Endothelial cell of umbilical vein (primary cell): ENCODE results near the gene LIPT1. TPM values are rescaled to one million over a fixed set of nuclear protein-coding genes. Genes with fewer than 3 reads are reported as not detected.

Source experiments
- BruUV-seq: library from RNA; stranded (reverse); fragments of 400-500 nt; replicated peaks from 2 replicates; lab custom pipeline; 2021; lab: Mats Ljungman, UMichigan
- CTCF ChIA-PET: fragments of 300-600, 350-600 bp; sonication (Branson Sonifier 250); formaldehyde crosslinking; loops from one replicate; lab custom pipeline; 2021; ENCODE audit warnings: antibody characterized with exemption, inconsistent platforms; lab: Charles Lee
- POLR2A ChIA-PET: fragments of 300-600, 350-600 bp; sonication (Branson Sonifier 250); formaldehyde crosslinking; loops from one replicate; lab custom pipeline; 2021; ENCODE audit warnings: antibody characterized with exemption, inconsistent platforms; lab: Charles Lee
- DNase-seq: peaks from one replicate; pipeline ENCODE4 v3.0.0-alpha.2; 2011; ENCODE audit warnings: low read depth, low spot score
- FAIRE-seq: peaks from 2 replicates; lab custom pipeline; 2011; peaks lifted over from hg19 to GRCh38; lab: Jason Lieb, UNC
- H2AFZ ChIP-seq: 2 replicates; pipeline ENCODE4 v1.6.0; 2012; ENCODE audit warnings: low read depth, low read length, control low read depth, inconsistent platforms
- H3K27ac ChIP-seq: 2 replicates; pipeline ENCODE4 v1.5.1; 2011; ENCODE audit warnings: low read depth, mild to moderate bottlenecking, control low read depth, low read length, moderate library complexity; ENCODE audit not compliant: insufficient read depth
- H3K27me3 ChIP-seq, 2 experiments: 2 replicates each; pipeline versions ENCODE4 v1.6.0 to v1.6.1; 2011; ENCODE audit warnings: low read length in 2 of 2, mixed read lengths in 1 of 2; ENCODE audit not compliant: control insufficient read depth in 2 of 2, insufficient read depth in 2 of 2
- H3K36me3 ChIP-seq, 2 experiments: 2 replicates in 1 of 2; 3 replicates in 1 of 2; pipeline ENCODE4 v1.5.1; 2011; ENCODE audit warnings: low read length in 2 of 2, mild to moderate bottlenecking in 1 of 2, moderate library complexity in 1 of 2; ENCODE audit not compliant: control insufficient read depth in 2 of 2, insufficient read depth in 2 of 2; ENCODE audit errors: extremely low read depth in 1 of 2
- H3K4me1 ChIP-seq: 3 replicates; pipeline ENCODE4 v1.5.1; 2011; ENCODE audit warnings: mild to moderate bottlenecking, low read length; ENCODE audit not compliant: control insufficient read depth, insufficient read depth; ENCODE audit errors: extremely low read depth
- H3K4me2 ChIP-seq: 2 replicates; pipeline ENCODE4 v1.6.1; 2011; ENCODE audit warnings: low read length, control low read depth, mixed read lengths; ENCODE audit not compliant: insufficient read depth
- H3K4me3 ChIP-seq, 3 experiments: fragments of 200-600 bp in 1 of 3; sonication (generic), shearing (Covaris generic) in 1 of 3; replicated peaks in 1 of 3; 2 replicates each; pipeline ENCODE4 v1.5.1; 2011 to 2016; ENCODE audit warnings: control low read depth in 3 of 3, low read length in 3 of 3, mild to moderate bottlenecking in 2 of 3, inconsistent platforms in 1 of 3, low read depth in 1 of 3, moderate library complexity in 1 of 3; ENCODE audit not compliant: insufficient read depth in 1 of 3
- H3K79me2 ChIP-seq: 2 replicates; pipeline ENCODE4 v1.6.0; 2012; ENCODE audit warnings: low read length, inconsistent platforms; ENCODE audit not compliant: control insufficient read depth, insufficient read depth
- H3K9ac ChIP-seq: replicated peaks from 2 replicates; pipeline ENCODE3; 2011; ENCODE audit warnings: low read length, control low read depth; ENCODE audit not compliant: insufficient read depth; ENCODE audit errors: extremely low read depth
- H3K9me1 ChIP-seq: replicated peaks from 3 replicates; pipeline ENCODE4 v1.6.0; 2011; ENCODE audit warnings: mild to moderate bottlenecking, low read length; ENCODE audit not compliant: control insufficient read depth, insufficient read depth; ENCODE audit errors: extremely low read depth
- H3K9me3 ChIP-seq: replicated peaks from 2 replicates; pipeline ENCODE4 v1.5.1; 2012; ENCODE audit warnings: low read length, inconsistent platforms; ENCODE audit not compliant: control insufficient read depth, insufficient read depth
- H4K20me1 ChIP-seq: replicated peaks from 2 replicates; pipeline ENCODE3; 2011; ENCODE audit warnings: mild to moderate bottlenecking, low read length; ENCODE audit not compliant: control insufficient read depth, insufficient read depth; ENCODE audit errors: extremely low read depth
- CTCF ChIP-seq, 2 donors: IDR thresholded peaks; 1 replicate in 1 of 2; 2 replicates in 1 of 2; pipeline ENCODE4 v1.5.1; 2011; ENCODE audit warnings: low read length in 2 of 2, mild to moderate bottlenecking in 2 of 2, moderate library complexity in 2 of 2, control low read depth in 1 of 2, inconsistent platforms in 1 of 2, low read depth in 1 of 2; ENCODE audit not compliant: insufficient read depth in 1 of 2; ENCODE audit errors: extremely low read depth in 1 of 2
- EZH2 ChIP-seq: IDR thresholded peaks from 2 replicates; pipeline ENCODE4 v1.6.1; 2012; ENCODE audit warnings: borderline replicate concordance, low read depth, mild to moderate bottlenecking, moderate library complexity, low read length, inconsistent platforms; ENCODE audit not compliant: severe bottlenecking
- FOS ChIP-seq: IDR thresholded peaks from 2 replicates; pipeline ENCODE4 v1.6.1; 2011; ENCODE audit warnings: mild to moderate bottlenecking, low read length, moderate library complexity, borderline replicate concordance; ENCODE audit not compliant: insufficient read depth
- GATA2 ChIP-seq: IDR thresholded peaks from 2 replicates; pipeline ENCODE4 v1.7.0; 2011; ENCODE audit warnings: low read depth, mild to moderate bottlenecking, moderate library complexity, mixed read lengths, low read length; ENCODE audit not compliant: insufficient read length, insufficient read depth
- JUN ChIP-seq: IDR thresholded peaks from 2 replicates; pipeline ENCODE4 v1.6.1; 2011; ENCODE audit warnings: borderline replicate concordance, low read depth; ENCODE audit not compliant: insufficient read length, insufficient read depth
- MAX ChIP-seq: IDR thresholded peaks from 2 replicates; pipeline ENCODE4 v1.6.1; 2011; ENCODE audit not compliant: insufficient read depth, insufficient read length
- MYC ChIP-seq: IDR thresholded peaks from one replicate; pipeline ENCODE4 v1.6.1; 2011; ENCODE audit warnings: mild to moderate bottlenecking, low read depth, low read length
- POLR2A ChIP-seq: IDR thresholded peaks from 2 replicates; pipeline ENCODE4 v1.6.1; 2012; ENCODE audit warnings: low read depth, mild to moderate bottlenecking, control low read depth, low read length
- POLR2AphosphoS5 ChIP-seq: IDR thresholded peaks from 2 replicates; pipeline ENCODE4 v1.6.1; 2012; ENCODE audit warnings: low read depth, mild to moderate bottlenecking, control low read depth, low read length, moderate library complexity; ENCODE audit not compliant: insufficient read depth
- dilution Hi-C: fragments of 300-500 bp; cut with MboI; formaldehyde crosslinking; loops from one replicate; pipeline ENCODE4 v1.15.0; 2019; ENCODE audit warnings: low sequenced_read_pairs; ENCODE audit not compliant: extremely low pct_ligation_motif_present
- intact Hi-C: fragments of 100-400 bp; cut with micrococcal nuclease; formaldehyde crosslinking; loops from one replicate; pipeline ENCODE4 v1.10.0; 2022
- polyA plus RNA-seq, 4 experiments: library from polyadenylated mRNA; depleted of rRNA in 3 of 4; stranded (reverse) in 3 of 4; unstranded in 1 of 4; fragments of >200 nt; gene quantifications; 2 replicates each; pipeline versions ENCODE4 v1.2.1 to v1.2.3, GENCODE V29; 2011 to 2012; ENCODE audit warnings: missing spikeins in 1 of 4
- total RNA-seq: library from RNA; stranded (reverse); gene quantifications from 2 replicates; pipeline ENCODE4 v1.2.3, GENCODE V29; 2021

The LIPT1 gene
- total and polyA plus RNA-seq, 2 donors (not counting 3 experiments of a cell fraction or from before 2014, with no cell fraction given) = 3.3 to 4.8 TPM

- Histone ChIP-seq H2AFZ (no peak overlapping the region), H3K9ac (no peak overlapping the region), H3K4me2 (no peak overlapping the region), H4K20me1 (no peaks in the 10 kb centered on the region), H3K9me1 (no peaks in the 10 kb centered on the region), H3K36me3 (peaks cover 0 to 2% of the 10 kb centered on the region in 2 experiments), H3K9me3 (no peaks in the 10 kb centered on the region), H3K4me3 (no peak overlapping the region), H3K79me2 (peaks cover 64% of the 10 kb centered on the region), H3K27ac (no peak overlapping the region), H3K4me1 (peaks cover 17% of the 10 kb centered on the region), H3K27me3 (no peaks in the 10 kb centered on the region)
- dilution Hi-C loops = no loop called here
- TF ChIP-seq POLR2AphosphoS5 (no peak), GATA2 (no peak)
- intact Hi-C loops = no loop called here
- BruUV-seq = no TSS peak
- CTCF ChIA-PET = no interaction called here
- no peak for FAIRE-seq
- DNase-seq = no peak
- POLR2A ChIA-PET = no interaction called here
Observed at GRCh38 chr2:99183025-99183424, 28.3 kb downstream of the LIPT1 start.

GRCh38 chr2:99184811-99185210, 30.0 kb downstream of the LIPT1 start:
- H3K79me2 ChIP-seq = peaks cover 58% of the 10 kb centered on the region
- TF ChIP-seq EZH2 (no peak), MYC (no peak), POLR2AphosphoS5 (no peak), GATA2 (no peak), FOS (no peak), MAX (no peak), CTCF (IDR thresholded peaks at IDR 0.05; ENCODE audit: extremely low read depth in 1 of 2, insufficient read depth in 1 of 2, low read depth in 1 of 2, low read length in 2 of 2) (no peak), JUN (no peak), POLR2A (no peak)

More at GRCh38 chr2:99184811-99185210, 30.0 kb downstream of the LIPT1 start:
- H3K9me3 ChIP-seq = no peaks in the 10 kb centered on the region
- dilution Hi-C loops = no loop called here
- intact Hi-C loops = no loop called here
- H3K4me2 ChIP-seq = no peak overlapping the region
- H2AFZ ChIP-seq = no peak overlapping the region
- H3K4me1 ChIP-seq = peaks cover 12% of the 10 kb centered on the region
- CTCF ChIA-PET = no interaction called here
- no peak overlapping the region for H3K9ac ChIP-seq
- FAIRE-seq (no peak), DNase-seq (no peak)
- H3K4me3 ChIP-seq = no peak overlapping the region
- H3K27me3 ChIP-seq = no peaks in the 10 kb centered on the region
- BruUV-seq = no TSS peak
- H3K36me3 ChIP-seq = peaks cover 2% of the 10 kb centered on the region in 2 experiments
- no peaks in the 10 kb centered on the region for H4K20me1 ChIP-seq
- no peaks in the 10 kb centered on the region for H3K9me1 ChIP-seq
- POLR2A ChIA-PET = no interaction called here
- H3K27ac ChIP-seq = no peak overlapping the region
